ENCODE results near the gene MED12L.

DNA sequence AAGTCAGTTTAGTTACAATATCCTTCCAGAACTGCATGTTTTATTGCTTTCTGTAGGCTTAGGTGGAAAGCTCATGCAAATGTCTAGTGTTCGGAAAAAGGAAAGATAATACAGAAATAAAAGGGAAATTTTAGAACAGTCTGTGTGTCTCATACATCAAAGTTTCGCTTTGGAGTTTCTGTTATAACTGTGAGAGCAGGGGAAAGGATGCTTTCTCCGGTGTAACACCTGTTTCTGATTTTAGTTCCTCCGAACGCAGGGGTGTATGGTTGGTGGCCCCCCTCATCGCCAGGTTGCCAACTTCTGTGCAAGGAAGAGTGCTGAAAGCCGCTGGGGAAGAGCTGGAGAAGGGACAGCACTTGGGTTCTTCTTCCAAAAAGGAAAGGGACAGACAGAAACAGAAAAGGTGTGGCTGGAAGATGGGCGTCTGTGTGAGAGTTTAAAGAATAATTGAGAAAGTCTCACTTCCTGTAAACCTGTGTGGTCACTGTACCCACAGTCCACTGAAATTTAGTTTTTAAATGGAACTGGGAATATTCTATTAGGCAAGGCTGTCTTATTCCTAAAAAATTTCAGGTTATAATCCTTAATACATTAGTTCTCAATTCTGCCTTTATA is 292.4 kb downstream of the MED12L start:
- TF ChIP-seq GATA3 (IDR thresholded peaks at IDR 0.05; ENCODE audit: low read depth, low read length) (no peak), GATA2 (IDR thresholded peaks at IDR 0.05; ENCODE audit: low read depth, low read length) (no peak)
